Astrocyte of the cerebellum (primary cell): ENCODE measurements around the gene SLC26A9.

Experiments used
- DNase-seq: peaks from one replicate; pipeline ENCODE4 v3.0.0-alpha.2; 2011; ENCODE audit warnings: low read depth
- H3K4me3 ChIP-seq: 2 replicates; pipeline ENCODE4 v1.5.1; 2011; ENCODE audit warnings: mild to moderate bottlenecking, low read depth, low read length, moderate library complexity
- in situ Hi-C: cut with HindIII; loops from 2 replicates; pipeline ENCODE4 v1.10.0; 2017; ENCODE audit warnings: low sequenced_read_pairs
- TF ChIP-seq, protein P1 (sequence below): IDR thresholded peaks from 2 replicates; pipeline ENCODE4 v1.5.1; 2012; ENCODE audit warnings: low read length, low read depth, moderate library complexity, mild to moderate bottlenecking; ENCODE audit errors: missing control alignments

SLC26A9 gene

DNA sequence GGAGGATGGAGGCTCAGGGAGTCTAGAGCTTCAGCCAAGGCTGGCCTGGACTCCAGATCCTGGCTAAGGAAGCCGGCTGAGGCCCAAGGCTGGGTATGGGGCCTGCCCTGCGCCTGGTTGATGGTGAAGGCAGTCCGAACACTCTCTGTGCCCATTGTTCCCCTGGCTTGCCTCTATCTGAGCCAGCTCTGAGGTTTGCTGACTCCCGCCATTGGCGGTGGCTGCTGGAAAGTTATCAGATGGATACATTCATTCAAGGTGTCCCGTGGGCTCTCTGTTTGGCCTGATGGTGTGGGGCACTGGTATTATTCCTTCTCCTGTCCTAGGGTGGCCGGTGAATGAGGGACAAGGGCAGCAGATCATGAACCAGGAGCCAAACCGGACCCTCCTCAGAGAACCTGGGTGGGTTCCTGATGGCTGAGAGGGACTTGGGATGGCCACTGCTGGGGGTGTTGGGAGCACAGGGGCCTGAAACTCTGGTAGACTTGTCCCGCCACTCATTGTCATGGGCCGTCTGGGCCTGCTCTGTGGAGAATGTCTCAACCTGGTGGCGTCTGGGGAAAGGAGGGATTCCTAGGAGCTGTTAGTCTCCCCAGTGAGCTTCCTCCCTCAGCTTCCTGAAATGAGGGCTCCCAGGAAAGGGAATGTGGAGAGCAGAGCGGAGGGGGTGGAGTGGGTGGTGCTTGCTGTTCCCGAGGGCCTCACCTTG lies 22.2 kb downstream of the SLC26A9 start:
- DNase-seq: no peak
- H3K4me3 ChIP-seq: no peak overlapping the region
- TF ChIP-seq, protein P1, sequence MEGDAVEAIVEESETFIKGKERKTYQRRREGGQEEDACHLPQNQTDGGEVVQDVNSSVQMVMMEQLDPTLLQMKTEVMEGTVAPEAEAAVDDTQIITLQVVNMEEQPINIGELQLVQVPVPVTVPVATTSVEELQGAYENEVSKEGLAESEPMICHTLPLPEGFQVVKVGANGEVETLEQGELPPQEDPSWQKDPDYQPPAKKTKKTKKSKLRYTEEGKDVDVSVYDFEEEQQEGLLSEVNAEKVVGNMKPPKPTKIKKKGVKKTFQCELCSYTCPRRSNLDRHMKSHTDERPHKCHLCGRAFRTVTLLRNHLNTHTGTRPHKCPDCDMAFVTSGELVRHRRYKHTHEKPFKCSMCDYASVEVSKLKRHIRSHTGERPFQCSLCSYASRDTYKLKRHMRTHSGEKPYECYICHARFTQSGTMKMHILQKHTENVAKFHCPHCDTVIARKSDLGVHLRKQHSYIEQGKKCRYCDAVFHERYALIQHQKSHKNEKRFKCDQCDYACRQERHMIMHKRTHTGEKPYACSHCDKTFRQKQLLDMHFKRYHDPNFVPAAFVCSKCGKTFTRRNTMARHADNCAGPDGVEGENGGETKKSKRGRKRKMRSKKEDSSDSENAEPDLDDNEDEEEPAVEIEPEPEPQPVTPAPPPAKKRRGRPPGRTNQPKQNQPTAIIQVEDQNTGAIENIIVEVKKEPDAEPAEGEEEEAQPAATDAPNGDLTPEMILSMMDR: no peak
- in situ Hi-C loops: loop anchor here (10.0 kb wide), 1 partner anchor 54 kb away; no protein-coding TSS in a partner anchor

DNA sequence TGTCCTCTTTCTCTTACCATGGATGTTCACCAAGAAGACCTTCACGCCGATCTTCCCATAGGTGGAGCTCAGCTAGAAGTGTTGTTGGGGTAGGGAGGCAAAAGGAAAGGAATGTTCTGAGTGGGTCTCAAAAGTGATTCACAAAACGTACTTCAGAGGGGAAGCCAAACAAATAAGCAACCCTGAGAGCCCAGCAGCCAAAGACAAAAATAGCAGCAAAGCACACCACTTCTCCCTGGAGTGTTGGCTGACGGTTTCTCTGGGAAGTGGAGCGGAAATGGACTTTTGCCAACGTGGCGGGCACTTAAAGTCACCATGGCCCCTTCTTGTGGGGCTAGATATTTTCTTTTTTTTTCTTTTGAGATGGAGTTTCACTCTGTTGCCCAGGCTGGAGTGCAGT lies 23.1 kb downstream of the SLC26A9 start:
- H3K4me3 ChIP-seq: no peak overlapping the region
- in situ Hi-C loops: loop anchor here (10.0 kb wide), 1 partner anchor 55 kb away; no protein-coding TSS in a partner anchor
- DNase-seq: no peak
- TF ChIP-seq, protein P1: no peak

DNA sequence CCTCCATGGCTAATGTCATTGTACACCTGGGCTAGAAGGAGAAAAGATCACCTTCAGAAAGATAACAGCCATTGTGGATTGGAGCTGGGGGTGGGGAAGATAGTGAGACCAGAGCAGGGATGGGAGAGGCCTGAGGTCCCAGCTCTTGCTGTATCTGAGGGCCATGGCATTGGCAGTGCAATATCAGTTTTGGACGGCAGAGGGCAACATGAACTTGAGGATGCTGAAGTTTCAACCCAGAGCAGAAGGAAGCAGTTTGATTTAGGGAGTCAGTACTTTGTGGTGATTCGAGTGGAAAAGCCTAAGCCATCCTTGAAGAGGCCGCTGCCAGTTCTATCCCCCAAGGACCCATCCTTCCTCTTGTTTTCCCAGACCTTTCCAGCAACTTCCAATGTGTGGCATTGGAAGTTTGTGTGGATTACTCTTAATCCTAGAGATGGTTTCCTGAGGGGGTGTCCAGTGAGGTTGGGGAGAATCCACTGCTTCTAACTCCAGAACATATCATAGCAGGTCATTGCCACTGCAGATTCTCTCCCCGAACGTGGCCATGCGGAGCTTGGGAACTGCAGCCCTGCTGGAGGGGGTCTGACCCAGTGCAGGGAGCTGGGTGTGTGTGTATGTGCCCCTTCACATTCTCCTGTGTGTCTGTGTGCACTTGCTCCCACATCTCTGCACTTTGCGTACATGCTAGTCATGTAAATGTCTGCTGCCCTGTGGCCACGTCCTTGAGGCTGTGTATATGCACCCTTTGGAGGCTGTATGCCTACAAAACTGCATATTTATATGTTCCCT lies 24.1 kb downstream of the SLC26A9 start:
- H3K4me3 ChIP-seq: no peak overlapping the region
- peak; percentile 72 for DNase-seq
- in situ Hi-C loops: no loop called here
- TF ChIP-seq, protein P1: peak; percentile 94

DNA sequence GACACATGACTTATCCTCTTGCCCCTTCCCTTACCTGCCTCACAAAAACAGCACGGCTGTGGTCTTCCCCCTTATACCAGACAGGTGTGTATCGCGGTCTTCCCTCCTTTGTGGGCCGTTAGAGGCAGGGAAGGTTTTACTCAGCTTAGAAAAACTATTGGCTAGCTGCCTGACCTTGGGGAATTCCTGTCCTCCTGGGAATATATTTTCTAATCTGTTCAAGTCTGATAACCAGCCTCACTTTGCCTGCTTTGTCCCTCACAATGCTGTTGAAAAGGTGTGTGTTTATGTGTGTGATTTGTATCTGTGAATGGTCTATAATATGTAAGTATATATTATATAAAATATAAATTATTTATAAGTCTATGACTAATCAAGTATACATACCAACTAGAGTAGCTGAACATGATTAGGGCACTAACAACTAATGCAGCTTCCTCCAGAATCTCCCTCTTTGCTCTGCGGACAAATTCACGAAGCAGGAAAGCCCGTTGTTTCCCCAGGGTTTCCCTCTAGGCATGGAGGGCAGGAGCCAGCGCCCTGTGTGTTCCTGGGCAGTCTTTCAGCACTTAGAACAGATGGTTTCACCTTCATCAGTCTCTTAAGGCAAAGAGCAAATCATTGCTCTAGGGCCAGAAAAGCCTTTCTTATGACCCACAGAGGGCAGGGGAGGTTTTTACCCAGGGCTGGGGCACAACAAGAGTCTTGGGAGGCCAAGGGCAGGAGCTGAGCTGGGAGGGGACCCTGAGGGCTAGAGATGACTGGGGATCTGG lies 25.6 kb downstream of the SLC26A9 start:
- no peak overlapping the region for H3K4me3 ChIP-seq
- in situ Hi-C loops: no loop called here
- DNase-seq: no peak
- TF ChIP-seq, protein P1: no peak

DNA sequence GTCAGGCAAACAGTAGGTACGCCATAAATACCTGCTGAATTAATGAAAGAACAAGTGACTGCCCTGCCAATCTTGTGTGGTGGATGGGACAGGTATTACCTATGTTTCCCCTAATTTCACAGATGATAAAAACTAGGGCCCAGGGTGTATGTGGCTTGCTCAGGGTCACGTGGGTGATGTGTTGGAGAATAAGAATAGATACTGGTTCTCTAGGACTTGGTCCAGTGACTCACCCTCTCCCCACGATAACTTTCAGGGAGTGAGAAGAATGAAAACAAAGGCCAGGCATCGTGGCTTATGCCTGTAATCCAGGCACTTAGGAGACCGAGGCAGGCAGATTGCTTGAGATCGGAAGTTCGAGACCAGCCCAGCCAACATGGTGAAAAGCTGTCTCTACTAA lies 26.7 kb downstream of the SLC26A9 start:
- DNase-seq: no peak
- H3K4me3 ChIP-seq: no peak overlapping the region

More for the DNA sequence above, 26.7 kb downstream of the SLC26A9 start:
- in situ Hi-C loops: no loop called here
- TF ChIP-seq, protein P1: no peak
